ENCODE data around the gene DPEP1. TPM values are rescaled to one million over a fixed set of nuclear protein-coding genes. Genes with fewer than 3 reads are reported as not detected.

The DPEP1 gene
- total RNA-seq, 1 experiment from 2014 or later, result 1.1 TPM

DNA sequence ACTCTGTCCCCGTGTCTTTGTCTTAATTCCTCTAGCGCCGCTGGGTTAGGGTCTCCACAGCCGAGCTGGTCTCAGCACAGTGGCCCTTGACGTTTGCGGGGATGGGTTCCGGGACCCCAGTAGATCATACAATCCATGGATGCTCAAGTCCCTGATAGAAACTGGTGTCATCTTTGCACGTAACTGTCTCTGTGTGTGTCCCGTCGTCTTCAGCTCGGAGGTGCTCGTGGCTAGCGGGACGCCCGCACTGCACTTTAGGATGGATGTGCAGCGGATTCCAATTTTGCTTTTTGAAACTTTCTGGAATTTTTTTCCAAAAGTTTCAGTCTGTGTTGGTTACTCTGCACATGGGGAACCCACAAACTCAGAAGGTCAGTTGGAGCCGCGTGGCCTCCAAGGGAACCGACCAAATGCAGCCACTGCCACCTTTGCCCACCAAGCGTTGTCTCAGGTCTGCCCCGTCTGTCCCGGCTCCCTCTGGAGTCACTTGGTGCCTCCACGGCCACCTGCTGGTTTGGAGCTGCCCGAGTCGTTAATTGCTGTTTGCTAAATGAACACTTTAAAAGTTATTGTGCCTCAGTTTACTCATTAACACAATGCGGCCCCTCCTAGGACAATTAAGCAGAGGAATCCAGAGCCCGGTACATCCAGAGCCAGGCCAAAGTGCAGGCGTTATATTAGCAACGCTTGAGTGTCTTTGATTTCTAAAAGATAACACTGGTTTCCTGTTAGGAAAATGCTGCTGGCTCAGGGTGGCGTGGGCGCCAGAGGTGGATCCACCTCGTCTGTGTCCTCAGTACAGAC lies 5.3 kb upstream of the DPEP1 start:
- H4K8ac ChIP-seq (replicated peaks; ENCODE audit: insufficient read length, low read depth, low read length), result no peak overlapping the region
- no peaks in the 10 kb centered on the region for H3K9me3 ChIP-seq (ENCODE audit: control insufficient read depth, low read depth, low read length)
- no peak overlapping the region for H3K27ac ChIP-seq (ENCODE audit: insufficient read length, low read depth, low read length)
- H2BK15ac ChIP-seq (ENCODE audit: low read depth, low read length), result no peak overlapping the region
- no peak overlapping the region for H3K4ac ChIP-seq (ENCODE audit: low read depth, low read length)
- H3K4me2 ChIP-seq (ENCODE audit: insufficient read depth, insufficient read length, low read length), result no peak overlapping the region
- H3K18ac ChIP-seq (ENCODE audit: insufficient read length, low read depth, low read length), result no peak overlapping the region
- H3K79me1 ChIP-seq (ENCODE audit: insufficient read depth, low read depth, low read length, poor library complexity, severe bottlenecking), result no peaks in the 10 kb centered on the region
- Mint-ChIP-seq H3K4me3 (no peak overlapping the region), H3K27me3 (ENCODE audit: low read depth) (peaks cover 4% of the 10 kb centered on the region), H3K9me3 (no peaks in the 10 kb centered on the region; a peak in 1 of 5 replicates), H3K27ac (peak overlapping the region in 1 of 3 experiments; percentile 82; a peak in 1 of 7 replicates), H3K36me3 (ENCODE audit: insufficient read depth in 1 of 3, low read depth in 3 of 3) (peaks cover 0 to 2% (median 0%) of the 10 kb centered on the region in 3 experiments; a peak in 1 of 7 replicates), H3K4me1 (peaks cover 6 to 7% of the 10 kb centered on the region in 2 experiments)
- H3K27me3 ChIP-seq (ENCODE audit: insufficient read depth, low read length), result no peaks in the 10 kb centered on the region
- no peak overlapping the region for H2BK20ac ChIP-seq (ENCODE audit: low read depth, low read length, poor library complexity, severe bottlenecking)
- no peak overlapping the region for H4K91ac ChIP-seq (ENCODE audit: insufficient read length, low read depth, low read length)
- H2BK120ac ChIP-seq (ENCODE audit: low read depth, low read length, poor library complexity, severe bottlenecking), result no peak overlapping the region
- H3K9ac ChIP-seq (ENCODE audit: extremely low read depth, insufficient read length, low read length), result no peak overlapping the region
- H3K14ac ChIP-seq (ENCODE audit: insufficient read depth, low read length), result no peak overlapping the region
- no peak overlapping the region for H4K5ac ChIP-seq (ENCODE audit: insufficient read length, low read depth, low read length)
- H2BK5ac ChIP-seq (ENCODE audit: insufficient read length, low read length), result no peak overlapping the region
- no peak overlapping the region for H2BK12ac ChIP-seq (ENCODE audit: insufficient read length, low read depth, low read length)
- H3K56ac ChIP-seq (ENCODE audit: insufficient read length, low read depth, low read length), result no peak overlapping the region
- H3T11ph ChIP-seq (ENCODE audit: low read length), result no peak overlapping the region
- H3K23ac ChIP-seq (ENCODE audit: insufficient read length, low read depth, low read length), result no peak overlapping the region
- WGBS (ENCODE audit: extremely low coverage, insufficient read length, low lambda C conversion rate), result no CpG with 5 or more reads among the region's 32 CpGs
- DNase-seq, result no peak
- H2AK5ac ChIP-seq (ENCODE audit: insufficient read length, low read length), result no peak overlapping the region
- peaks cover 2% of the 10 kb centered on the region for H3K23me2 ChIP-seq (ENCODE audit: insufficient read length, low read depth, low read length, poor library complexity, severe bottlenecking)
- H2AFZ ChIP-seq (ENCODE audit: low read length), result no peak overlapping the region
- H3K79me2 ChIP-seq (ENCODE audit: insufficient read depth, low read length), result no peaks in the 10 kb centered on the region
- H4K20me1 ChIP-seq (ENCODE audit: control insufficient read depth, insufficient read depth, insufficient read length), result no peaks in the 10 kb centered on the region
- TF ChIP-seq CTCF (conservative IDR thresholded peaks at IDR 0.05), result no peak
- H3K4me1 ChIP-seq (ENCODE audit: insufficient read depth, low read length), result no peaks in the 10 kb centered on the region; the same call in 1 of the 2 replicates

All from H9 (cell line).